Stimulated activated CD8-positive, alpha-beta memory T cell treated with anti-CD3 and anti-CD28 coated beads, Interleukin-15, amount 100 ng/mL, for 4 hours (primary cell): Measurements from ENCODE around the gene HSF5.
"Not testable (repeated sequence)": the region's sequence is repeated elsewhere in the genome, so short reads cannot be mapped to it uniquely, and the experiment has no call there.

Source experiments
- DNase-seq, 2 donors: peaks; one replicate each; pipeline ENCODE4 v3.0.0-alpha.2; 2020; ENCODE audit warnings: low read depth in 2 of 2

The HSF5 gene

DNA sequence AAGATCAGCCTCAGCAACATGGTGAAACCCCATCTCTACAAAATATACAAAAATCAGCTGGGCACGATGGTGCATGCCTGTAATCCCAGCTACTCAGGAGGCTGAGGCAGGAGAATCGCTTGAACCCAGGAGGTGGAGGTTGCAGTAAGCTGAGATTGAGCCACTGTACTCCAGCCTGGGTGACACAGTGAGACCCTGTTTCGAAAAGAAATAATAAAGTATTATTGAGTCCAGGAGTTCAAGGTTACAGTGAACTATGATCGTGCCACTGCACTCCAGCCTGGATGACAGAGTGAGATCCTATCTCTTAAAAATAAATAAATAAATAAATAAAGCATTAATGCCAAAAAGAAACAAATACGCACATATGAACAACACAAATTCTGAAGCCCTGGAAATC lies 6.4 kb downstream of the HSF5 start:
- DNase-seq, result not testable (repeated sequence)

DNA sequence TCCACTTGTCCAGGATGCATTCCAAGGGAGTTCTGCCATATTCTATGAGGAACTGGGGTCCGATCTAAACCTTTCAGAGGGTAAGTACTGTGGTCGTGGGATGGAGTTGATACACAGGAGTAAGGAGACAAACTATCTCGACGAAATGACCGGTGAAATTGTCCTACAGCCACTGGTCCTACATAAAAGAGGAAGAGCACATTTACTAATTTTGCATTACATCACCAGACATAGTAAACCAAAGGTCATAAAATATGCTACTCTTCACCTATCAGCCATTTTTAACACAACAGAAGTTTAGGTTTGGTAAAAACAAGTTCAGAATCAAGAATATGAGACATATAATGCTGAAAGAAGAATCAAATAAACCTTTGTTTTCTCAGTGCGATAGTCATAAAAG lies 8.1 kb downstream of the HSF5 start:
- DNase-seq, result no peak

DNA sequence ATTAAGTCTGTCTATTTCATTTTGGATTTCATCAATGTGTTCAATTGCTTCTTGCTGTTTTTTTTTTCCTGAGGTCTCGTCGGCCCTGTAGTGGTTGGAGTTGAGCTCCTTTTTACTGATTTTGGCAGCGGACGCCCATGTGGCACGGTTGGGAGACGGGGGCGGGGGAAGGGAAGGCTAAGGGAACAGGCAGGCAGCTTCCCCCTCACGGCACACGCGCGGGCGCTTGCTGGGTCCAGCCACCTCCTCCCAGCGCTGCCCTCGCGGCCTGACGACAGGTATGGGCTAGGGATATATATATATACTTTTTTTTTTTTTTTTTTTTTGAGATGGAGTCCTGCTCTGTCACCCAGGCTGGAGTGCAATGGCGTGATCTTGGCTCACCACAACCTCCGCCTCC lies 11.4 kb downstream of the HSF5 start:
- DNase-seq, result no peak

DNA sequence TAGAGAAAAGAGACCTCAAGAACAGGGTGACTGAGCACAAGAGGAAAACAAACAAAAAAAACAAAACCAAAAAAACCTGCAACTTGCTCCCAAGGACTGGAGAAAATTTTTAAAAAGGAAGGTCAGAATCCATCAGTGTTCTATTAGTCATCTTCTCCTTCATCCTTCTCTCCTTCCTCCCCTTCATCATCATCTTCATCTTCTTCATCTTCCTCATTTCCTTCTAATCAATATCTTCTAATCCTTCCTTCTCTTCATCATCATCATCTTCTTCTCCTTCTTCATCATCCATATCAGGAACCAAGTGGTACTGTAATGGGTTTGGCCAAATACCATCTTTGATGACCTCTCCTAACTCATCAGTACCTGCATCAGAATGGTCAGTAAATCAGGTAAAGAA lies 12.2 kb downstream of the HSF5 start:
- no peak for DNase-seq

DNA sequence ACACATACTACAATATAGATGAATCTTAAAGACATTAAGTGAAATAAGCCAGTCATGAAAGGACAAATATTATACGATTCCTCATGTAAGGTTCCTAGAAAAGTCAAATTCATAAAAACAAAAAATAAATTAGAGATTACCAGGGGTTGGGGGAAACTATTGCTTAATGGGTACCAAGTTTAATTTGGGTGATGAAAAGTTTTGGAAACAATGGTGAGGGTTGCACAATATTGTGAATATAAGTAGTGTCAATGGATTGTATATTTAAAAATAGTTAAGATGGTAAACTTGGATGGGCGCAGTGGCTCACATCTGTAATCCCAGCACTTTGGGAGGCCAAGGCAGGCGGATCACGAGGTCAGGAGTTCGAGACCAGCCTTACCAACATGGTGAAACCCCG lies 17.9 kb downstream of the HSF5 start:
- no peak for DNase-seq

DNA sequence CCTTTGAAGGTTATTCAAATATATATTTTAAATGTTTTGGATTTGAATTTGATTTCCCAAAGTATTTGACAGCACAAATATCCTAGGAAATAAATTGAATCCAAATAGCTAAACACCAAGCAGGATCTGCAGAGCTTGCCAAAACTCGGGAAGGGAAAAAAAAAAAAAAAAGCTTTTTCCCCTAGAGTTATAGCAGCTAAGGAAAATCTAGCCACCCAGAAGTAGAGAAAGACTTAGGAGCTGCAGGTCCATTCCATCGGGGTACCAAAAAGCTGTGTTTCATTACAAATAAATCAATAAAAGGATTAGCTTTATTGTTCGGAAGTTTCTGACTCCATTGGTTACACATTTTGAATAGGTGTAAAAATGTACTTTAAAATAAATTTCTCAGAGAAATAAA lies 19.3 kb downstream of the HSF5 start:
- DNase-seq, result no peak

DNA sequence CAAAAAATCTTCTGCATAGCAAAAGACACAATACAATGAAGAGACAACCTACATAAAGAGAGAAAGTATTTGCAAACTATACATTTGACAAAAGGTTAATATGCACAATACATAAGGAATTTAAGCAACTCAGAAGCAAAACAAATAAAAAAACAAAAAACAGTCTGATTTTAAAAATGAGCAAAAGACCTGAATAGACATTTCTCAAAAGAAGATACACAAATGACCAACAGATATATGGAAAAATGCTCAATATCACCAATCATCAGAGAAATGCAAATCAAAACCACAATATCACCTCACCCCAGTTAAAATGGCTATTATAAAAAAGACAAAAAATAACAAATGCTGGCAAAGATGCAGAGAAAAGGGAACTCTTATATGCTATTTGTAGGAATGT lies 32.7 kb downstream of the HSF5 start:
- no peak for DNase-seq

DNA sequence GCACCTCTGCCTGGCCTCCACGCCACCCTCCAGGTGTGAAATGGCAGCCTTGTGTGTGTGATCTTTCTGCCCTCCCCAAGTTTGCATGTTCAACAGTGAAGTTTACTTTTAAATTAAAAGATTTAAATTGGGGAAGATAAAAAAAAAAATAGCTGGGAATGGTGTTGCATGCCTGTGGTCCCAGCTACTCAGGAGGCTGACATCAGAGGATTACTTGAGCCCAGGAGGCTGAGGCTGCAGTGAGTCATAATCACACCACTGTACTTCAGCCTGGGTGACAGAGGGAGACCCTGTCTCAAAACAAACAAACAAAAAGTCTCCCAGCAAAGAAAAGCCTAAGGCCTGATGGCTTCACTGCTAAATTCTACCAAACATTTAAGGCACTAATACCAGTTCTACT lies 35.5 kb downstream of the HSF5 start:
- DNase-seq, result no peak

DNA sequence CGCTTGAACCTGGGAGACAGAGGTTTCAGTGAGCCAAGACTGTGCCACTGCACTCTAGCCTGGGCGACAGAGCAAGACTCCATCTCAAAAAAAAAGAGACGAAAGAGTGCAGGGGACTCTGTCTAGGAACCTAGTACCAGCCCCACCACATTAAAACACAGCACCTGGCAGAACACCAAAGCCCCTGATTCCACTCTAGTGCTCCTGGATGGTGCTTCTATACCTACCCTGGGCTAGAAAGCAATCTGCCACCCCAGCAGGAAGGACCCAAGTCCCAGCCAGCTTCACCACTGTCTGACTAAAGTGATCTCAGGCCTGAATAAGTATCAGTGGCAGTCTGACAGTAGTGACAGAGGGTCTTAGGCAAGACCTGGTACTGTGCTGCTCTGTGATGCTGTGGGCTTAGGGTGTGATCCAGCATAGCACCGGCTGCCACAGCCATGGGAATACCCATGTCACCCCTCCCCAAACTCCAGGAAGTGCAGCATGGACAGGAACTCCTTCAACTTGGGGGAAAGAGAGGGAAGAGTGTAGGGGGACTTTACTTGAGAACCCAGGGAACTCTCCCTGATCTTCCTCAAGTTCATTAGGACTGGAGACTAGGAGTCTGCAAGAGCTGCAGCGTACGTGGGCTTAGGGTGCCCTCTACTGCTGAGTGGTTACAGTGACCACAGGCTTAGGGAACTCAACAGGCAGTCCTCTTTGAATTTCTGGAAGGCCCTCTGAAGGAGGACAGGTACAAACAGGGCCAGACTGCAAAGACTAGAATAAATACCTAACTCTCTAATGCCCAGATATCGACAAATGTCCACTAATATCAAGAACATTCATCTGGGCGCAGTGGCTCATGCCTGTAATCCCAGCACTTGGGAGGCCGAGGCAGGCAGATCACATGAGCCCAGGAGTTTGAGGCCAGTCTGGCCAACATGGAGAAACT lies 40.9 kb downstream of the HSF5 start:
- DNase-seq, result peak; percentile 1 to 35

DNA sequence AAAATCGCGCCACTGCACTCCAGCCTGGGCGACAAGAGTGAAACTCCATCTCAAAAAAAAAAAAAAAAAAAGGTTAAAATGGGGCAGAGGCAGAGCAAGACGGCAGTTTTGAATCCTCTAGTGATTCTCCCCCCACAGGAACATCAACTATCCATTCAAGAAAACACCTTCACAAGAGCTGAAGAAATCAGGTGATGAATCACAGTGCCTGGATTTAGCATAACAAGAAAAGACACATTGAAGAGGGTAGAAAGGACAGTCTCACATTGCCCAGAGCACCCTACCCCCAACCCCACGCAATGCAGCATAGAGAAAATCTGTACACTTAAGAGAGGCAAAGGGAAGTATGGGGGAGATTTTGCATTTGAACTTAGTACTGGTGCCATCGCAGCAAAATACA lies 42.1 kb downstream of the HSF5 start:
- no peak for DNase-seq

DNA sequence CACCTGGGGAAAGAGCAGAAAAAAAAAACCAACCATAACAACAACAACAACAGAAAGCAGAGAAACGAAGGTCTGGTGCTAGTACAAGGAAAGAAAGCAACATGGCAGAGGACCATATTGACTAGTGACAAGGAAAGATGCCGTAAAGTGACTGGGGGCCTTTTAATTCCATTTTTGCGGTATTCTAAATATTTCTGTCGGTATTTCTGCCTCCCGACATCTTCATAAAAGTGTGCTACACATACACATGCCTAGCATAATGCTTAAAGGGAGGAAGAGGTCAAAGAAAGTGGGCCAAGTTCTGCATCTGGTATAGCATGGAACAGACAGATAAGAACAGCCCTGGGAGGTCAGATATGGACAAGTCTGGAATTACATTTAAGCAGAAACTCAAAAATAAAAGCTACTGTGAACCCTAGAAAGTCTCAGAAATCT lies 51.4 kb downstream of the HSF5 start:
- no peak for DNase-seq

DNA sequence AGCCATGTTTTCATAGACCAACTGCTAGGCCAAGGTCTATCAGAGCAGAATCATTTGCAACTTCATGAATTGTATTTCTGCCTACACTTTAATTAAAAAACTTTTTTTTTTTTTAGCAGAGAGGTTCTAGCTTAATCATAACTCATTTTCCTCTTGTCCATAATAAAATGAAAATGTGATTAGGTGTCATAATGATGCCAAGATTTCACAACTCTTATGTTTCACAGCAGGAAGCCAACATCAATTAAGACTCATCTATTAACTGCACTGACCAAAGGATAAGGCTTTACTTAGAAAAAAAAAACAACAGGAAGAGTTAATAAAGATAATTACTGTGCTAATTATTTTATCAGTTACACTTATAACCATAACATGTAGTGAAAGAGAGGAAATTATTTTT lies 52.0 kb downstream of the HSF5 start:
- DNase-seq, result no peak

DNA sequence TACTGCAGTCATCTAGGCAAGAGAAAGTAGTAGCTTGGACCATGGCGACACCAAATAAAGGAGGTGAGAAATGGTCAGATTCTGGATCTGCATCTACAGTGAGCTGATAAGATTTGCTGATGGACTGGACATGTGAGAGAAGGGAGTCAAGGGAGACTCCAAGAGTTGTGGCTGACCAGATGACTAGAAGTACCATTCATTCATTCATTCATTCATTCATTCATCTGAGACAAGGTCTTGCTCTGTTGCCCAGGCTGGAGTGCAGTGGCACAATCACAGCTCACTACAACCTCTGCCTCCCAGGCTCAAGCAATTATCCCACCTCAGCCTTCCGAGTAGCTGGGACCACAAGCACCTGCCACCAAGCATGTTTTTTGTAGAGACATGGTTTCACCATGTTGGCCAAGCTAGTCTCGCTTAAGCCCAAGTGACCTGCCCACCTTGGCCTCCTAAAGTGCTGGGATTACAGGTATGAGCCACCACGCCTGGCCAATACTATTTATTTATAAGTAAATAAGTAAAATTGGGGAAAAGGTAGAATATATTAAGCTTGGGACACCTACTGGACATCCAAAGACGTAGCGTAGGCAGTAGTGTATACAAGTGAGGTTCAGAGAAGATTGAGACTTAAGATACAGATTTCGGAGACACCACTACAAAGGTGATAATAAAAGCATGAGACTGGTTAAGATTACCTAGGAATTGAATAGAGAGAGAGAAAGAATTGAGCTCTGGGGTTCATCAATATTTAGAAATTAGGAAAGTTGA lies 55.2 kb downstream of the HSF5 start:
- DNase-seq, result no peak

DNA sequence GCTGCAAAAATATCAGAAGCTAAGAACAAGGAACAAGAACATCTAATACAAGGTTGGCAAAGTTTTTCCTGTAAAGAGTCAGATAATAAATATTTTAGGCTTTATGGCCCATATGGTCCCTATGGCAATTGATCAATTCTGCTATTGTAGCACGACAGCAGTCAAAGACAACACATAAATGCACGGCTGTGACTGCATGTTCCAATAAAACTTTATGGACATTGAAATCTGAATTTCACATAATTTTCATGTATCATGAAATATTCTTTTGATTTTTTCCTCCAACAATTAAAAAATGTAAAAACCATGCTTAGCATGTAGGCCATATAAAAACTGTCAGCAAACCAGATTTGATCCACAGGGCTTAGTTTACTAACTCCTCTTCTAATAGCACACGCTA lies 60.4 kb downstream of the HSF5 start:
- DNase-seq, result no peak

DNA sequence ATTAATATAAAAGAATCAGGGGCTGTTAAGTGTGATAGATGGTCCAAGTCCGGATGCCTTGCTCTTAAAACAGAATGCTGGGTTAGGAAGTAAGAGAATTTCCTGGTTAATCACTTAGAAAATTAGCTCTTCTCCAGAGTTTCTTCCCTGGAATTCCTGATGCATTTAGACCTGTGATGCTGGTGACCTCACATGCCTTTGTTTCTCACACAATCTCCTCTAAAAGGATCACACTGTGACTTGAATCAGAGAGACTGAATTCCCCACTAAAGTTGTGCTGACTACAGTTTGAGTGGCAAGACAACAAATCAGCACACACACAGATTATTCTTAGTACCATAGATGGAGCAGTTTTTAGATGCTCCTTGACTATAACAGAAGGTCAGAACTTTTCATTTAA lies 66.5 kb downstream of the HSF5 start:
- no peak for DNase-seq

DNA sequence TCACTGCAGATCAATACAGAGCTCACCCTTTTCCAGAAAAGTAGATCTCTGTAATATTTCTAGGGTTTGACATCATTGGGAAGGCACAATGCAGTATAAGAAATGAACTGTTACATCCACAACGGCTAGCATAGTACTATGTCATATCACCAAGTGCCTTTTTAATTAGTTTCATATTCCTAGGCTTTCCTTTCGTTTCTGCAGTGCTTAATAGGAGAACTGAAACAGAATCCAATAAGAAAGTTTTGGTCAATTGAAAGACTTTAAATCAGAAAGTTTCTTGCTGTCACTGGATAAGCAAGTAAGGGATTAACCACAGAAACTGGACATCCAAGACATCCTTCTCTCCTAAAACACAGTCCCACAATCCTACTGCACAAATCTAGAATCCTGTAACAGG lies 67.4 kb downstream of the HSF5 start:
- no peak for DNase-seq

DNA sequence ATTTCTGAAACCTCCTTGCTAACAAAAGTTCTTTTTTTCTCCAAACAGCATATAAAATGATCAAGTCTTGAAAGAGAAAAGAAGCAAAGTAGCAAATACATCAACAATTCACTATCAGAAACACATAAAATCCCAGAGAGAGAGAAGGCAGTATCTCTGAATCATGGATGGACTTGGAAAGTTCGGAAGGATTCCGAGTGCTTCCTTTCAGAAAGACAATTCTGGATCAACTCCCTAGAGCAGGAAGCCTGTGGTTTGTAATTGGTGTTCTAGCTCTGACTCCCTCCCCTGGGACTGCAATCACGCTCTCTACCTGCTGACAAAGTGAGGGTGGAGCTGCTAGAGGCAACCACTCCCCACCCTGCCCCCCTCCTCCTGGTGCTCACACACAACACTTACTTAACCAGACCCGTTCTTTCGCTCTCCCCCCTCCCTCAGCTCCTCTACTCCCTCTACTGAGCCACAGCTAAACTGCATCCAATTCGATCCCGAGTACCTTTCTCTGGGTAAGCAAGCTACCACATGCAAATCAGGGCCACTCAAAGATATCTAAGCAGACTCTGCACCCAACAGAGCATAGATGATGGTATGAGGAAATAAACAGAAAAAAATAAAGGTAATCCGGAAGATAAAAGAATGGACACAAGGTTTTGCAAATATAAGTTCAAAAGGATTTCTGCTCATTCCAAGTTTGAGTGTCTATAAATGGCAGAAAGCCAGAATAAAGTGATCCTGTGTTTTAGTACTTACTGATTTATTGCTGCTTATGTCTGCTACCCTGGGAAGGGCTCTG lies 70.7 kb downstream of the HSF5 start, which contains the start of gene RNF43:
TSS of gene RNF43 (minus strand) at position 235 of the 793 bp plus-strand sequence. CDS start 1,957 bp downstream, outside the sequence.
- DNase-seq, result peak; percentile 62 to 83

DNA sequence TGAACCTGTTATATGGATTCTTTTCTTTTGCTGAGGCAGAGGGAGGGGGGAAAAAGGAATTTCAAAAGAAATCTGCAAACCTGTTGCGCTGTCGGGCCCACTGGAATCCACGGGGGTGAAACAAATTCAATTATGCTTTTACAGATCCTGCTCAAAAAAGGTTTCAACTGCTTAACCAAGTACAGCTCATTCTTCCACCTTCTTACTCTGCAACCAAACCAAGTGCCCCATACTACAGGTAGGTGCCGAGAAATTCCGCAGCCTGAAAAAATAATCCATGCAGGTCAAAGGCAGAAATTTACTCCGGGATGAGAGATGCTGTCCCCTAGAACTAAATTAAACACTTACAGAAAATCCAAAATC lies 71.3 kb downstream of the HSF5 start:
- DNase-seq, result no peak

DNA sequence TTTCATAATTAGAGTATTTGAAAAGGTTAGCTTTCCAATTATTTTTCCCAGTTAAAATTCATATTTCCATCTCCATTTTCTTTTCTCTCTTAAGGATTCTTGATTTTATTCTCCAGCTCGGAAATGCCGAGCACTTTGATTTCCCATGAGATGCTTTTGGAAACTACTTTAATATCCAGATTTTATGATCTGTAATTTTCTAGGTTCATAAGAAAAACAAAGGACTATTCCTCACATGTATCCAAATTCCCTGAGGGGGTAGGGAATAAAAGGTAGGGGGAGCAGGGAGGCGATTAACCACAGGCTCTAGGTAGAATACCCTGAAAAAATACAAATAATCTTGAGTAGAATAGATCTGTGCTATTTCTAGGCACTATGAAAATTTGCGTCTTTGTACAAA lies 71.8 kb downstream of the HSF5 start:
- no peak for DNase-seq

DNA sequence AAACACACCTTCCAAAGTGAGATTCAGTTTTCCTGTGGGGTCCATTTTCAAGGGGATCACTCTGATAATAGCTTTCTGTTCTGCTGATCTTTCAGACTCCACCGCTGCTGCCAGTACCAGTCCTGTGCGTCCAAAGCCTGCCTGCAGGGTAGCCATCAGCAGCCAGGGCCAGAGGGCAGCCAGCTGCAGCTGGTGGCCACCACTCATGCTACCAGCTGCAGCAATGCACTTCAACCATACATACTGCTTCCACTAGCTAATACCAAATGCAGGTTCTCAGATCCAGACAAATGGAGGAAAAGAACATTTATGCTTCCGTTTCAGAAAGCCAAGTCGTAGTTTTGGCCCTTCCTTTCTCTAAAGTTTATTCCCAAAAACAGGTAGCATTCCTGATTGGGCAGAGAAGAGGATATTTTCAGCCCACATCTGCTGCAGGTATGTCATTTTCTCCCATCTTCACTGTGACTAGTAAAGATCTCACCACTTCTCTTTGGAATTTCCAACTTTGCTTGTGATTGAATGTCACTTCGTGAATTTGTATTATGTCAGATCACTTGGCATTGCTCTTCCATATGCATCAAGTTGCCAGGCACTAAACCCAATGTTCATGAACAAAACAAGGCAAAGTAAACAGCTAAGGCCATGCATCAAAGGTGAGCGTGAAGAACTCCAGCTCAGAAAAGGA lies 72.7 kb downstream of the HSF5 start:
- DNase-seq, result no peak

DNA sequence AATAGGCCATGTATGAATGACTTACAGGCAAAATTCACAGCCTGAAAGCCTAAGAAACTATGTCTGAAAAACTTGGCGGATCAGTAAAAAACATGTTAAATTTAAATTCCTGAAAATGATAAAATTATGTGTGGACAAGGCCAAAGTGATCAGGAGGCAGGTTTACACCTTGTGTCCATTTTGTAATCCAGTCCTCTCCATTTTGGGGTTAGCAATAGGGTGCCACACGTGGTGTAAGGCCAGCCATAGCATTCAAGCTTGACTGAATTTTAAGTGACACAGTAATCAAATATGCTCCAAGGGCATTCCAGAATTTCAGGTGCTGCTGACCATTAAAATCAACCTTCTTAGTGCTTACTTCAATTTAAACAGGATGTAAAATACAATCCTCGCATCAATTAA lies 73.6 kb downstream of the HSF5 start:
- no peak for DNase-seq

DNA sequence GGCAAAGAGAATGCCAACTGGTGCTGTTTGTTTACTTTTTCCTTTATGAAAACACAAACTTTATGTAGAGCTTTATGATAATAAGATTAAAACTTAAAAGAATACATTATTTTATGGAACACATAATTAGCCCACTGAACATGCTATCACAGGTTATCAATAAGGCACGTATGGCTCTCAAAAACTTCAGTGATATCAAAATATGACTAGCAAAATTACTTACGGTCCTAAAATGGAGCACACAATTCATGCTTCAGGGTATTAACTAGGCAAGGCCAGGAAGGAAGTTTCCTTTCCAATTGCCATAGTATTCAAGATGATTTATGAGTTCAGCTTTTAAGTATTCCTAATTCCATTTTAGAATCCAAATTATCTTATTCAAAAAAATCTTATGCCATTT lies 74.5 kb downstream of the HSF5 start:
- no peak for DNase-seq
